ENCODE results near the gene EDARADD.

DNA sequence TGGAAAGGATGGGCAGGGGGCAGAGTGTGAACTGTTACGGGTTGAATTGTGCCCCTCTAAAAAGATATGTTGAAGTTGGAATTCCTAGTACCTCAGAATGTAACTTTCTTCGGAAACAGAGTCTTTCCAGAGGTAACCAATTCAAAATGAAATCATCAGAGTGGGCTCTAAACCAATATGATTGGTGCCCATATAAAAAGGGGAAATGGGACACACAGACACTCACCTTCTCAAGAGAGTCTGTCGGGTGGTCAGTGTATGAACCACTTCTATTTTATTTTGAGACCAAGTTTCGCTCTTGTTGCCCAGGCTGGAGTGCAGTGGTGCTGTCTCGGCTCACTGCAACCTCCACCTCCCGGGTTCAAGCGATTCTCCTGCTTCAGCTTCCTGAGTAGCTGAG, 7.6 kb downstream of the EDARADD start:
- TF ChIP-seq, protein P1, sequence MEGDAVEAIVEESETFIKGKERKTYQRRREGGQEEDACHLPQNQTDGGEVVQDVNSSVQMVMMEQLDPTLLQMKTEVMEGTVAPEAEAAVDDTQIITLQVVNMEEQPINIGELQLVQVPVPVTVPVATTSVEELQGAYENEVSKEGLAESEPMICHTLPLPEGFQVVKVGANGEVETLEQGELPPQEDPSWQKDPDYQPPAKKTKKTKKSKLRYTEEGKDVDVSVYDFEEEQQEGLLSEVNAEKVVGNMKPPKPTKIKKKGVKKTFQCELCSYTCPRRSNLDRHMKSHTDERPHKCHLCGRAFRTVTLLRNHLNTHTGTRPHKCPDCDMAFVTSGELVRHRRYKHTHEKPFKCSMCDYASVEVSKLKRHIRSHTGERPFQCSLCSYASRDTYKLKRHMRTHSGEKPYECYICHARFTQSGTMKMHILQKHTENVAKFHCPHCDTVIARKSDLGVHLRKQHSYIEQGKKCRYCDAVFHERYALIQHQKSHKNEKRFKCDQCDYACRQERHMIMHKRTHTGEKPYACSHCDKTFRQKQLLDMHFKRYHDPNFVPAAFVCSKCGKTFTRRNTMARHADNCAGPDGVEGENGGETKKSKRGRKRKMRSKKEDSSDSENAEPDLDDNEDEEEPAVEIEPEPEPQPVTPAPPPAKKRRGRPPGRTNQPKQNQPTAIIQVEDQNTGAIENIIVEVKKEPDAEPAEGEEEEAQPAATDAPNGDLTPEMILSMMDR (IDR thresholded peaks at IDR 0.05; ENCODE audit: low read length) = no peak
- TF ChIP-seq EZH2 (IDR thresholded peaks at IDR 0.05; ENCODE audit: borderline replicate concordance, low read length) = no peak

Data from OCI-LY1 (cell line).